Psoas muscle (tissue), 8 donors: Measurements from ENCODE around the gene LRRC45. TPM values are rescaled to one million over a fixed set of nuclear protein-coding genes. Genes with fewer than 3 reads are reported as not detected.

Source experiments
- ATAC-seq, 4 donors: fragments of 200-7000 bp; cut with Tn5 transposase; one replicate each; pipeline ENCODE4 v1.9.1; 2020; ENCODE audit warnings: moderate library complexity in 3 of 4, mild to moderate bottlenecking in 2 of 4
- DNase-seq, 2 donors: peaks; one replicate each; pipeline ENCODE4 v3.0.0-alpha.2; 2020
- H3K27ac ChIP-seq: fragments of 200-600 bp; one replicate; pipeline ENCODE4 v1.8.0; 2022
- H3K27me3 ChIP-seq, 3 donors: fragments of 200-600 bp in 1 of 3; one replicate each; pipeline versions ENCODE4 v1.6.1 to v1.8.0; 2013 to 2022; ENCODE audit warnings: low read length in 2 of 3, mild to moderate bottlenecking in 2 of 3, moderate library complexity in 1 of 3; ENCODE audit not compliant: insufficient read depth in 3 of 3
- H3K36me3 ChIP-seq, 2 donors: fragments of 200-600 bp in 1 of 2; one replicate each; pipeline versions ENCODE4 v1.6.1 to v1.8.0; 2013 to 2022; ENCODE audit warnings: low read depth in 1 of 2, mild to moderate bottlenecking in 1 of 2, moderate library complexity in 1 of 2; ENCODE audit not compliant: insufficient read depth in 1 of 2
- H3K4me1 ChIP-seq: fragments of 200-600 bp; one replicate; pipeline ENCODE4 v1.8.0; 2022
- H3K4me3 ChIP-seq: fragments of 200-600 bp; one replicate; pipeline ENCODE4 v1.8.0; 2022; ENCODE audit warnings: mild to moderate bottlenecking
- H3K9me3 ChIP-seq: fragments of 200-600 bp; one replicate; pipeline ENCODE4 v1.8.0; 2022
- CTCF ChIP-seq: fragments of 200-600 bp; IDR thresholded peaks from one replicate; pipeline ENCODE4 v1.8.0; 2022; ENCODE audit warnings: antibody characterized with exemption
- WGBS, 3 donors: extraction: QIAGEN DNeasy Blood & Tissue Kit; methylation state at CpG; one replicate each; pipeline versions ENCODE4 v1.1.6 to v1.1.7; 2013; 5-methylcytosine and 5-hydroxymethylcytosine counted together
- intact Hi-C, 2 donors: fragments of 100-400 bp; cut with DNase I; formaldehyde crosslinking; loops; one replicate each; pipeline versions ENCODE4 v1.11.0 to v1.14.2; 2022
- polyA plus RNA-seq, 3 donors: library from polyadenylated mRNA; stranded (reverse); fragments of 200-250 nt; gene quantifications; one replicate each; pipeline ENCODE4 v1.2.3, GENCODE V29; 2013
- total RNA-seq, 4 donors: library from RNA; stranded (reverse); fragmentation: NEBNext Ultra II Directional in 2 of 4; extraction: Animal tissue kit (Norgen Biotek cat#: 25700) in 2 of 4; gene quantifications; one replicate each; pipeline versions ENCODE4 v1.2.1 to v1.2.4, GENCODE V29; 2021 to 2023
- donor health status: healthy with polysubstance abuse.
- donor health status: DM: no; HTN: no; CAD: no; lungs with moderate emphysema.
- donor health status: Bipolar disorder and iron deficiency.
- donor health status: healthy.
- donor health status: DM: yes; HTN: yes; CAD: no.
- donor health status: DM: no; HTN: no; CAD: no.
- donor health status: DM: no; HTN: no; CAD: no.
- donor health status: DM: yes; HTN: yes; CAD: no.

Gene LRRC45
- total and polyA plus RNA-seq, 7 donors = 1.4 to 7.1 (median 3.0) TPM

- intact Hi-C loops = loop anchor here (5.0 kb wide), 2 partner anchors 37 to 42 kb away; partner anchors contain the start of gene NOTUM (in 1 of the 2)
- peaks cover 51% of the 10 kb centered on the region for H3K4me1 ChIP-seq
Observed at GRCh38 chr17:82004517-82005455, 18.3 kb upstream of the LRRC45 start.

GRCh38 chr17:82005701-82006348 lies 17.3 kb upstream of the LRRC45 start:
- Histone ChIP-seq H3K4me1 (peaks cover 41% of the 10 kb centered on the region), H3K27ac (no peak overlapping the region), H3K9me3 (no peaks in the 10 kb centered on the region), H3K36me3 (peaks cover 0 to 17% of the 10 kb centered on the region in 2 donors), H3K27me3 (no peaks in the 10 kb centered on the region), H3K4me3 (no peak overlapping the region)
- 81 to 88% (median 81%) methylated on average over 29 to 30 of the region's 30 CpGs for WGBS, 3 donors
- no peak for TF ChIP-seq CTCF
- DNase-seq (no peak), ATAC-seq (no peak)
- intact Hi-C loops = no loop called here

More at GRCh38 chr17:82004517-82005455, 18.3 kb upstream of the LRRC45 start:
- peaks cover 0 to 7% of the 10 kb centered on the region in 2 donors for H3K36me3 ChIP-seq
- H3K9me3 ChIP-seq = no peaks in the 10 kb centered on the region
- H3K27me3 ChIP-seq = no peaks in the 10 kb centered on the region
- ATAC-seq = no peak
- TF ChIP-seq CTCF = no peak
- H3K27ac ChIP-seq = no peak overlapping the region
- DNase-seq = no peak
- WGBS, 3 donors = 91 to 93% (median 92%) methylated on average over 37 to 41 of the region's 41 CpGs
- H3K4me3 ChIP-seq = no peak overlapping the region

- ATAC-seq = no peak
- H3K36me3 ChIP-seq = peaks cover 0 to 24% of the 10 kb centered on the region in 2 donors
- no peak for DNase-seq
- H3K9me3 ChIP-seq = no peaks in the 10 kb centered on the region
- no peaks in the 10 kb centered on the region for H3K27me3 ChIP-seq
- intact Hi-C loops = no loop called here
- 64 to 69% (median 64%) methylated on average over 23 to 24 of the region's 24 CpGs for WGBS, 3 donors
- no peak overlapping the region for H3K4me3 ChIP-seq
- no peak for TF ChIP-seq CTCF
- H3K27ac ChIP-seq = no peak overlapping the region
- peaks cover 33% of the 10 kb centered on the region for H3K4me1 ChIP-seq
Observed at GRCh38 chr17:82006468-82007227, 16.5 kb upstream of the LRRC45 start.

- TF ChIP-seq CTCF = no peak
- no peak overlapping the region for H3K4me3 ChIP-seq
- no peaks in the 10 kb centered on the region for H3K9me3 ChIP-seq
- no peaks in the 10 kb centered on the region for H3K27me3 ChIP-seq
- 78 to 85% (median 83%) methylated on average over 6 of the region's 6 CpGs for WGBS, 3 donors
- ATAC-seq = no peak
- no peak overlapping the region for H3K27ac ChIP-seq
- intact Hi-C loops = no loop called here
- peaks cover 28% of the 10 kb centered on the region for H3K4me1 ChIP-seq
- H3K36me3 ChIP-seq = peaks cover 0 to 29% of the 10 kb centered on the region in 2 donors
- no peak for DNase-seq
Observed at GRCh38 chr17:82007228-82007494, 15.9 kb upstream of the LRRC45 start.
